ENCODE results near the gene TCF4. TPM values are rescaled to one million over a fixed set of nuclear protein-coding genes. Genes with fewer than 3 reads are reported as not detected.

Gene TCF4
- polyA plus RNA-seq, 1 of the 3 experiments (the other 2 are of a cell fraction): 39.1 TPM

DNA sequence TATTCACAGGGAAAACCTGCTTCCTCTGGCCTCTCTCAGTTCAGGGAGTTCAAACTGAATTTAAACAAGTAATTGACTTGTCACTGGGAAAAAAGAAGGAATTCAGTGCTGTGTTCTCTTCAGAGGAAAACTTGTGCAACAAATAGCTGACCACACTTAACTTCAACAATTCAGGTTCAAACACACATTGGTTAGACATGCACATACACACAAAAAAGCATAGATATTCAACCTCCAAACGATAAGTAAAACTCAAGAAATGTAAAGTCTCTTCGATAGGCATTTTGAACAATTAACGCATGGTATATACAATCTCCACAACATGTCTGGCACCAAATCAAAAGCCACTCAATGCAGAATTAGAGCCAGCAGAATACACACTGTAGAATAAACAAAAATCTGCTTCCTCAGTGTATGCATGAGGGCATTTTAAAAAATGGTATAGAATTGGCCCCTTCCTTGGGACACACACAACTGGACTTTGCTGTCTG is 269.0 kb downstream of the TCF4 start:
- H3K79me2 ChIP-seq (ENCODE audit: insufficient read depth): peaks cover 90% of the 10 kb centered on the region
- H3K4me2 ChIP-seq: peak overlapping the region; percentile 79
- no peak for DNase-seq
- H3K9me3 ChIP-seq: no peaks in the 10 kb centered on the region
- peak overlapping the region; percentile 86 for H3K9ac ChIP-seq
- WGBS (ENCODE audit: low lambda C conversion rate): 6% methylated on average over 3 of the region's 3 CpGs
- no peak overlapping the region for H2AFZ ChIP-seq (ENCODE audit: low read depth)
- CTCF ChIA-PET: interaction anchor here (1.2 to 3.4 kb wide), 6 partner anchors 13 to 95 kb away, joined by 3 to 33 read pairs (median 8); no protein-coding TSS in a partner anchor
- H3K9me2 ChIP-seq: no peaks in the 10 kb centered on the region
- peaks cover 18% of the 10 kb centered on the region for H3F3A ChIP-seq (replicated peaks; ENCODE audit: insufficient read depth)
- TF ChIP-seq, protein P1, sequence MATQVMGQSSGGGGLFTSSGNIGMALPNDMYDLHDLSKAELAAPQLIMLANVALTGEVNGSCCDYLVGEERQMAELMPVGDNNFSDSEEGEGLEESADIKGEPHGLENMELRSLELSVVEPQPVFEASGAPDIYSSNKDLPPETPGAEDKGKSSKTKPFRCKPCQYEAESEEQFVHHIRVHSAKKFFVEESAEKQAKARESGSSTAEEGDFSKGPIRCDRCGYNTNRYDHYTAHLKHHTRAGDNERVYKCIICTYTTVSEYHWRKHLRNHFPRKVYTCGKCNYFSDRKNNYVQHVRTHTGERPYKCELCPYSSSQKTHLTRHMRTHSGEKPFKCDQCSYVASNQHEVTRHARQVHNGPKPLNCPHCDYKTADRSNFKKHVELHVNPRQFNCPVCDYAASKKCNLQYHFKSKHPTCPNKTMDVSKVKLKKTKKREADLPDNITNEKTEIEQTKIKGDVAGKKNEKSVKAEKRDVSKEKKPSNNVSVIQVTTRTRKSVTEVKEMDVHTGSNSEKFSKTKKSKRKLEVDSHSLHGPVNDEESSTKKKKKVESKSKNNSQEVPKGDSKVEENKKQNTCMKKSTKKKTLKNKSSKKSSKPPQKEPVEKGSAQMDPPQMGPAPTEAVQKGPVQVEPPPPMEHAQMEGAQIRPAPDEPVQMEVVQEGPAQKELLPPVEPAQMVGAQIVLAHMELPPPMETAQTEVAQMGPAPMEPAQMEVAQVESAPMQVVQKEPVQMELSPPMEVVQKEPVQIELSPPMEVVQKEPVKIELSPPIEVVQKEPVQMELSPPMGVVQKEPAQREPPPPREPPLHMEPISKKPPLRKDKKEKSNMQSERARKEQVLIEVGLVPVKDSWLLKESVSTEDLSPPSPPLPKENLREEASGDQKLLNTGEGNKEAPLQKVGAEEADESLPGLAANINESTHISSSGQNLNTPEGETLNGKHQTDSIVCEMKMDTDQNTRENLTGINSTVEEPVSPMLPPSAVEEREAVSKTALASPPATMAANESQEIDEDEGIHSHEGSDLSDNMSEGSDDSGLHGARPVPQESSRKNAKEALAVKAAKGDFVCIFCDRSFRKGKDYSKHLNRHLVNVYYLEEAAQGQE (IDR thresholded peaks at IDR 0.05; ENCODE audit: low read depth, low read length): no peak
- TF ChIP-seq EZH2phosphoT487 (IDR thresholded peaks at IDR 0.05; ENCODE audit: borderline replicate concordance, low read depth) (no peak), NFIC (IDR thresholded peaks at IDR 0.05; ENCODE audit: borderline replicate concordance) (no peak), RFX5 (IDR thresholded peaks at IDR 0.05; ENCODE audit: low read length) (no peak), TEAD4 (IDR thresholded peaks at IDR 0.05; ENCODE audit: borderline replicate concordance, insufficient read depth) (no peak), MXI1 (IDR thresholded peaks at IDR 0.05; ENCODE audit: low read depth, low read length) (no peak), GATA2 (CRISPR knock-in tag; IDR thresholded peaks at IDR 0.05) (no peak), FOSL2 (IDR thresholded peaks at IDR 0.05; ENCODE audit: borderline replicate concordance, low read depth) (no peak), RAD21 (IDR thresholded peaks at IDR 0.05; ENCODE audit: low read length) (no peak)
- TF ChIP-seq, protein P2, sequence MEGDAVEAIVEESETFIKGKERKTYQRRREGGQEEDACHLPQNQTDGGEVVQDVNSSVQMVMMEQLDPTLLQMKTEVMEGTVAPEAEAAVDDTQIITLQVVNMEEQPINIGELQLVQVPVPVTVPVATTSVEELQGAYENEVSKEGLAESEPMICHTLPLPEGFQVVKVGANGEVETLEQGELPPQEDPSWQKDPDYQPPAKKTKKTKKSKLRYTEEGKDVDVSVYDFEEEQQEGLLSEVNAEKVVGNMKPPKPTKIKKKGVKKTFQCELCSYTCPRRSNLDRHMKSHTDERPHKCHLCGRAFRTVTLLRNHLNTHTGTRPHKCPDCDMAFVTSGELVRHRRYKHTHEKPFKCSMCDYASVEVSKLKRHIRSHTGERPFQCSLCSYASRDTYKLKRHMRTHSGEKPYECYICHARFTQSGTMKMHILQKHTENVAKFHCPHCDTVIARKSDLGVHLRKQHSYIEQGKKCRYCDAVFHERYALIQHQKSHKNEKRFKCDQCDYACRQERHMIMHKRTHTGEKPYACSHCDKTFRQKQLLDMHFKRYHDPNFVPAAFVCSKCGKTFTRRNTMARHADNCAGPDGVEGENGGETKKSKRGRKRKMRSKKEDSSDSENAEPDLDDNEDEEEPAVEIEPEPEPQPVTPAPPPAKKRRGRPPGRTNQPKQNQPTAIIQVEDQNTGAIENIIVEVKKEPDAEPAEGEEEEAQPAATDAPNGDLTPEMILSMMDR (IDR thresholded peaks at IDR 0.05): no peak
- TF ChIP-seq, protein P3, sequence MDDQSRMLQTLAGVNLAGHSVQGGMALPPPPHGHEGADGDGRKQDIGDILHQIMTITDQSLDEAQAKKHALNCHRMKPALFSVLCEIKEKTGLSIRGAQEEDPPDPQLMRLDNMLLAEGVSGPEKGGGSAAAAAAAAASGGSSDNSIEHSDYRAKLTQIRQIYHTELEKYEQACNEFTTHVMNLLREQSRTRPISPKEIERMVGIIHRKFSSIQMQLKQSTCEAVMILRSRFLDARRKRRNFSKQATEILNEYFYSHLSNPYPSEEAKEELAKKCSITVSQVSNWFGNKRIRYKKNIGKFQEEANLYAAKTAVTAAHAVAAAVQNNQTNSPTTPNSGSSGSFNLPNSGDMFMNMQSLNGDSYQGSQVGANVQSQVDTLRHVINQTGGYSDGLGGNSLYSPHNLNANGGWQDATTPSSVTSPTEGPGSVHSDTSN (IDR thresholded peaks at IDR 0.05): no peak
- H3K36me3 ChIP-seq (replicated peaks in 1 of 2; ENCODE audit: control insufficient read depth in 1 of 2, insufficient read depth in 2 of 2, low read length in 1 of 2): no peaks in the 10 kb centered on the region
- POLR2A ChIA-PET: interaction anchor here (0.6 to 7.1 kb wide), 4 partner anchors 18 to 84 kb away, joined by 4 to 85 read pairs (median 6); no protein-coding TSS in a partner anchor
- H3K27me3 ChIP-seq (ENCODE audit: insufficient read depth): no peaks in the 10 kb centered on the region
- H3K27ac ChIP-seq (ENCODE audit: low read depth in 2 of 2, low read length in 1 of 2): peak overlapping the region; percentile 95 to 100
- H3K4me1 ChIP-seq (ENCODE audit: control insufficient read depth in 1 of 2, insufficient read depth in 2 of 2, low read depth in 1 of 2, low read length in 1 of 2): peaks cover 25 to 36% of the 10 kb centered on the region in 2 experiments; a peak in 3 of 4 replicates
- peak overlapping the region; percentile 78 to 80 for H3K4me3 ChIP-seq (ENCODE audit: low read depth in 2 of 2, low read length in 1 of 2)
- no peaks in the 10 kb centered on the region for H4K20me1 ChIP-seq (ENCODE audit: insufficient read depth)
